Activated CD8-positive, alpha-beta memory T cell treated with anti-CD3 and anti-CD28 coated beads for 48 hours (primary cell): ENCODE measurements around the gene SGO2.
"Not testable (repeated sequence)": the region's sequence is repeated elsewhere in the genome, so short reads cannot be mapped to it uniquely, and the experiment has no call there.

Experiments
- DNase-seq, 3 experiments: peaks; one replicate each; pipeline ENCODE4 v3.0.0-alpha.2; 2020; ENCODE audit warnings: low read depth in 2 of 3, low spot score in 2 of 3

SGO2 gene

GRCh38 chr2:200593905-200594304 lies 67.9 kb downstream of the SGO2 start:
- no peak for DNase-seq

DNA sequence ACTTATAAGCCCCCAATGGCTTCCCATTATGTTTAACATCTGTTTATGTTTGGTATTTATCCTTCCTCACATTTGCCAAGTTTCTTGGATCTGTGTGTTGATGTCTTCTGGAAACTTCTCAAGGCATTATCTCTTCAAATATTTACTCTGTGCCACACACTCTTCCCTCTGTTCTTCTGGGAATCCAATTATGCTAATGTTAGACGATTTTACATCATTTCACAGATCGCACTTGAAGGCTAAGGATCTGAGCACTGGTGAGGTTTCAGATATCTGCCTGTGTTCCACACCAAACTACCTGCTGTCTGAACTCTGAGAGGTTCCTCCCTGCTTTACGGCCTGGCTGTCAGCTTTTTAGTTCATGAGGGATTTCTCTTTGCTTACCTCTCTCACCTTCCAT lies 69.9 kb downstream of the SGO2 start:
- no peak for DNase-seq

GRCh38 chr2:200596774-200597570 lies 71.0 kb downstream of the SGO2 start:
- DNase-seq: no peak

- no peak for DNase-seq
These were observed 73.2 kb downstream of the SGO2 start for GRCh38 chr2:200599206-200599605.

- DNase-seq: no peak
These were observed 74.7 kb downstream of the SGO2 start for GRCh38 chr2:200600549-200601225.

GRCh38 chr2:200602584-200602983 lies 76.6 kb downstream of the SGO2 start:
- no peak for DNase-seq

DNA sequence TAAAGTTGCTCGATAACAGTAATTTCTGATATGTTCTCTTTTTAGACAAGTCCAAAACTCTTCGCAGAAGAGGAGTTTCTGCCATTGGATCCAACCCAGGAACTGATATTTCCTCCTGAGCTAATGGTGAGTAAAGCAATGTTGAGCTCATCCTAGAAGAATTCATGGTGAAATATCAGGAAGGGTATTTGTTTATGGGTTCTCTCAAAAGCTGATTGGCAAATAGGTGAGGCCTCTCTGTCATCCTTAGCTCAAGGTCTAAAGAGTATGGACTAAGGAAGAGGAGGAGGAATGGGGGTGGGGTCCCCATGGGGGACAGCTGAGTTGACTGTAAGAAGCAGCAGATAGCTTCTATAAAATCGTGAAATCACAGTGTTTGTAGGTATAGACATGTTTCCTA lies 78.0 kb downstream of the SGO2 start:
- DNase-seq: no peak

DNA sequence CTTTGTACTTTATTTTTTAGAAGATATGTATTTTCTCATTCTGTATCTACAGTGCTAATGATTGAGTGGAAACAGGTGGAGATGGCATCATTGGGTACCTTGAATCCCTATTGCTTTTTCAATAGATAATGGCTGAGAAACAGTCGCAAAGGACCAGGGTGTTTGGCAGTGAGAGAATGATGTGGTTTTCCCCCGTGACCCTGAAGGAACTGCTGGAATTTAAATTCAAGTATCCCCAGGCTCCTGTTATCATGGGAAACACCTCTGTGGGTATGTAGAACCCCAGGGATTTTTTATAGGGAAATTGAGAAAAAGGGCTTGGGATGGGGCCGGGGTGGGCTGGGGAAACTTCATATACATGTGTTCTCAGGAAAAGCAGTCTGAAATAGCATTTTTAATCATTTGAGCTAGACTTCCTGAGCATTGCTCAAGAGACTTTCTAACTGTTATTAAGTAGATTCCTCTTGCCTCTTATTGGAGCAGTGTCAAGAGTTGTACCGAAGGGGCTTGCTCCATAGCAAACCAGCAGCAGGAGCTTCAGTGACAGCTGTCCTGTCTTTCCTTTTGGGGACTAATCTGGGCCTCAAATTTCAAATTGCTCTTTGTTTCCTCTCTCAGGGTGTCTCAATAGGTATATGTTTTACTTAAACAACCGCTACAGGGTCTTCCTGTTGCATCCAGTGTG lies 78.7 kb downstream of the SGO2 start:
- no peak for DNase-seq

DNA sequence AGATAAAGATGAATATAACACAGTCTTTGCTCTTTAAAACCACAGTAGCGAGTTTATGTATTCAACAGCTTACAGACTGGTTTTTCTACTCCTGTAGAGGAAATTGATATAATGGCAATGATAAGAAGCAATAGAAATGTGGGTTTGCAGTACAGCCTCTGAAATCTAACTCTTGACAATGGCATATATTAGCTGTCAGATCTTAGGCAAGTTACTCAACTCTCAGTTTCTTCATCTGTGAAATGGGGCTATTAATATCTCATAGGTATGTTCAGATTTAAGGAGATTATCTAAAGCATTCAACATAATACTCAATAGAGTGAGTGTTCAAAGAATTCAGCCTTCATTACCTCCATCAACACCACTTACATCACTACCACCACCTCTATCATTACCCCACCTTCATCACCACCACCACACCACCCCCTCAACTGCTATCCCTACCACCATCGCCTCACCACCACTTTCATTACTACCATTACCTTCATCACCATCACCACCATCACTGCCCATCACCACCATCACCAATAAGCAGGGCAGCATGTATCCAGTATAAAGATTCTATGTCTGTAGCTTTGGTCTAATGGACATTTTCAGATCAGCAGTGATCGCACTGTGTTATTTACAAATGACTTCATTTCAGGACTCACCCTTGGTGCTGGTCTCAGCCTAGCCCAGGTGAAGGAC lies 82.5 kb downstream of the SGO2 start:
- no peak for DNase-seq

DNA sequence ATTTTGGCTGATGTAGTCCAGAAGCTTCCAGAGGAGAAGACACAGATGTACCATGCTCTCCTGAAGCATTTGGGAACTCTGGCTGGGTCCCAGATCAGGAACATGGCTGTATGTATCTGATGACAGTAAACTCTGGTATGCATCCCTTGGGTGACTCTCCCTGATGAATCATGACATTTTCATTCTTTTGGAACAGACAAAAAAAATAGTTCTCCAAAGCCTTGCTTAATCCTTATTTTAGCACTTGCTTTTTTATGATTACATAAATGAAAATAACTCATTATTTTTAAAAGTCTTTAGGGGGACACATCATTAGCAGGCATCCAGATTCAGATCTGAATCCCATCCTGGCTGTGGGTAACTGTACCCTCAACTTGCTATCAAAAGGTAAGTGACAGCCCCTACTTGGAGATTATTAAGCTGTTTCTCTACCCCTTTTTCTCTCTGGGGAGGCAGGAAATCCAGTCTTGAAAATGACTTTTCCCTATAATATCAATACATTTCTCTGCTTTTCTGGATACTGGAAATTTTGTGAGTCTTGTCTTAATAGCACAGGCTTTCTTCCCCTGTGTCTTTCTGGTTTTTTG lies 83.1 kb downstream of the SGO2 start:
- no peak for DNase-seq

DNA sequence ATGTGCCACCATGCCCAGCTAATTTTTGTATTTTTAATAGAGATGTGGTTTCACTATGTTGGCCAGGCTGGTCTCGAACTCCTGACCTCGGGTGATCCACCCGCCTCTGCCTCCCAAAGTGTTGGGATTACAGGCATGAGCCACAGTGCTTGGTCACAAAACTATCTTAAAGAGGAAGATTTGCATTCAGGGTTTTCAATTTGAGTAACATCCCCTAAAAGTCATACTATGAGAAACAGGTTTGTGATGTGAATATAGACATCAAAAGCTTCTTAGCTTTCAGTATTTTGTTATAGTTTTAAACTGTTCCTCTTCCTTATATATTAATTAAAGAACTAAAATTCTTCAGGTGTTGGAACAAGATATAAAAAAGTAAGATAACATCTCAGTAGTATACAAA lies 84.2 kb downstream of the SGO2 start:
- not testable (repeated sequence) for DNase-seq

- DNase-seq: no peak
These were observed 87.7 kb downstream of the SGO2 start for GRCh38 chr2:200613692-200614091.

DNA sequence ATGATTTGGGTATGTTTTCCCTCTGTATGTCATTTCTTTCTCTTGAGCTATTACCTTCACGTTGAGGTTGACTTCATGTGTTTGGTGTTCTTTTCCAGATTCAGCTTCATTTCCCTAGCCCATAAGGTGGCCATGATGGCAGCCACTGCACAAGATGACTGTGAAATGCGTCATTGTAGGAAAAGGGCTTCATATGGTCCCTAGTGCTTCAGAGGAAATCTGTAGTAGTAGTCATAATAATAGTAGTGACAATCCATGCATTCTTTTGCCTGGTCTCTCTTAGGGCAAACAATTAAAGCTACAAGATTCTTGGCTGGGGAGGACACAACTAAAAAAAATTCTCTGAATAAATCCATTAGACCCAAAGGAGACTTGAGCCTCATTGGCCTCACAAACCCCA lies 88.2 kb downstream of the SGO2 start:
- DNase-seq: no peak

- DNase-seq: no peak
These were observed 89.2 kb downstream of the SGO2 start for GRCh38 chr2:200615247-200615646.

GRCh38 chr2:200616193-200616592 lies 90.2 kb downstream of the SGO2 start:
- no peak for DNase-seq

GRCh38 chr2:200616656-200617055 lies 90.6 kb downstream of the SGO2 start:
- no peak for DNase-seq

GRCh38 chr2:200617156-200618053 lies 91.4 kb downstream of the SGO2 start:
- DNase-seq: no peak

GRCh38 chr2:200618054-200618419 lies 92.0 kb downstream of the SGO2 start:
- DNase-seq: no peak

- no peak for DNase-seq
These were observed 92.6 kb downstream of the SGO2 start for GRCh38 chr2:200618590-200619021.

- no peak for DNase-seq
These were observed 93.3 kb downstream of the SGO2 start for GRCh38 chr2:200619279-200619678.
